Astrocyte (in vitro differentiated cells and primary cell): Measurements from ENCODE around the gene DUOX2. TPM values are rescaled to one million over a fixed set of nuclear protein-coding genes. Genes with fewer than 3 reads are reported as not detected.

Experiments used
- DNase-seq: peaks from one replicate; pipeline ENCODE4 v3.0.0-alpha.2; 2010; ENCODE audit warnings: low read depth
- FAIRE-seq: peaks from 2 replicates; lab custom pipeline; 2011; peaks lifted over from hg19 to GRCh38; lab: Jason Lieb, UNC
- H2AFZ ChIP-seq: 2 replicates; pipeline ENCODE4 v1.6.0; 2012; ENCODE audit warnings: low read depth, low read length, inconsistent platforms
- H3K27ac ChIP-seq: 2 replicates; pipeline ENCODE4 v1.5.1; 2011; ENCODE audit warnings: low read depth, low read length, inconsistent platforms
- H3K27me3 ChIP-seq: 2 replicates; pipeline ENCODE4 v1.6.0; 2011; ENCODE audit warnings: low read length, inconsistent platforms; ENCODE audit not compliant: insufficient read depth
- H3K36me3 ChIP-seq: 2 replicates; pipeline ENCODE4 v1.5.1; 2011; ENCODE audit warnings: low read length, inconsistent platforms; ENCODE audit not compliant: insufficient read depth
- H3K4me1 ChIP-seq: 2 replicates; pipeline ENCODE4 v1.5.1; 2011; ENCODE audit warnings: low read length, inconsistent platforms; ENCODE audit not compliant: insufficient read depth
- H3K4me2 ChIP-seq: 2 replicates; pipeline ENCODE4 v1.6.0; 2012; ENCODE audit warnings: low read length, inconsistent platforms
- H3K4me3 ChIP-seq: 2 replicates; pipeline ENCODE4 v1.5.1; 2011; ENCODE audit warnings: low read depth, mild to moderate bottlenecking, low read length, inconsistent platforms; ENCODE audit not compliant: insufficient read depth
- H3K79me2 ChIP-seq: 2 replicates; pipeline ENCODE4 v1.6.0; 2012; ENCODE audit warnings: mild to moderate bottlenecking, low read length, inconsistent platforms; ENCODE audit not compliant: insufficient read depth
- H3K9ac ChIP-seq: 2 replicates; pipeline ENCODE4 v1.6.0; 2012; ENCODE audit warnings: mild to moderate bottlenecking, low read length, inconsistent platforms
- H3K9me3 ChIP-seq: 2 replicates; pipeline ENCODE4 v1.5.1; 2012; ENCODE audit warnings: low read depth, mild to moderate bottlenecking, low read length, inconsistent platforms; ENCODE audit not compliant: insufficient read depth
- H4K20me1 ChIP-seq: 2 replicates; pipeline ENCODE4 v1.6.0; 2012; ENCODE audit warnings: low read length, inconsistent platforms; ENCODE audit not compliant: insufficient read depth
- H3K27ac Mint-ChIP-seq: one replicate; pipeline ENCODE4 v1.8.0; 2021; ENCODE audit warnings: mild to moderate bottlenecking, mixed read lengths; ENCODE audit not compliant: unreplicated experiment
- H3K27me3 Mint-ChIP-seq: one replicate; pipeline ENCODE4 v1.8.0; 2021; ENCODE audit warnings: low read depth, mixed read lengths; ENCODE audit not compliant: unreplicated experiment
- H3K36me3 Mint-ChIP-seq: one replicate; pipeline ENCODE4 v1.8.0; 2021; ENCODE audit warnings: low read depth, mixed read lengths; ENCODE audit not compliant: unreplicated experiment
- H3K4me1 Mint-ChIP-seq: one replicate; pipeline ENCODE4 v1.8.0; 2021; ENCODE audit warnings: low read depth, mixed read lengths; ENCODE audit not compliant: unreplicated experiment
- H3K4me3 Mint-ChIP-seq: one replicate; pipeline ENCODE4 v1.8.0; 2021; ENCODE audit warnings: mild to moderate bottlenecking, moderate library complexity, mixed read lengths; ENCODE audit not compliant: unreplicated experiment
- H3K9me3 Mint-ChIP-seq: one replicate; pipeline ENCODE4 v1.8.0; 2021; ENCODE audit warnings: mild to moderate bottlenecking, mixed read lengths; ENCODE audit not compliant: unreplicated experiment
- CTCF ChIP-seq: IDR thresholded peaks from 2 replicates; pipeline ENCODE4 v1.5.1; 2011; ENCODE audit warnings: low read depth, mild to moderate bottlenecking, inconsistent platforms, low read length, moderate library complexity; ENCODE audit not compliant: insufficient read depth
- EZH2 ChIP-seq: IDR thresholded peaks from 2 replicates; pipeline ENCODE4 v1.6.1; 2012; ENCODE audit warnings: mild to moderate bottlenecking, low read length, inconsistent platforms; ENCODE audit not compliant: insufficient read depth
- total RNA-seq: library from RNA; stranded (reverse); gene quantifications from 2 replicates; pipeline ENCODE4 v1.2.1, GENCODE V29; 2021

DUOX2 gene
- total RNA-seq, 1 donor from 2014 or later, result 0.14 TPM

DNA sequence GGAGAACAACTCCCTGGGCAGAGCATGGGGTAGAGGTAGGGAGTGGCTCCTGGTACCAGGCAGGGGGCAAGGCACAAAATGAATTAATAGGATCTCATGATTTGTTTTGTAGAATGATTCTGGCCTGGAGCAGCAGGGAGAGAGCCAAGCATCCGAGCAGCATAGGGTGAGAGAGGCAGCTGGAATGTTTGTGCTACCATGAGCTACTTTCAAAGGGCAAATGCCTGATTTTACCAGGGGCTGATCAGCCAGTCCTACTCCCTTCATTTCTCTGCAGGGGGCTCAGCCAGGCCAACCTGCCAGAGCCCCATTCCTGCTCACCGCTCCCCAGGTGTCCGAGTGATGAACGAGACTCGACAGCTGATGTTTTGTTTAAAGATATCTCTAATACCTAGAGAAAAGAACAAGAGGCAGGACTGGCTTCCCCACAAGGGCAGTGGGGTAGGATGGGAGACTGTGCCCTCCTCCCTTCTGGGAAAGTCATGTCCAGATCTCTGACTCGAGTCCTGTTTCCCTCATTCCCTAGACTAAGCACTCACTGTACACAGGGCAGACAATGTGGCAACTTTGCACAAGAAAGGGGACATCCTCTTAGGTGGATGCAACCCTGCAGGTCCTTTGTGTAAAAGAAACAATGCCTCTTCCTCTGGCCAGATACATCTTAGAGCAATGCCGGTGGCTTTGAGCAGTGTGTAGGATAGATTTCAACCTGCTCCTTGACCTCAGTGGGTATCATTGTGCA lies 12.9 kb downstream of the DUOX2 start:
- Histone ChIP-seq H2AFZ (no peak overlapping the region), H3K27me3 (peaks cover 9% of the 10 kb centered on the region), H3K9ac (no peak overlapping the region), H3K4me3 (no peak overlapping the region), H3K4me1 (no peaks in the 10 kb centered on the region), H3K27ac (no peak overlapping the region), H3K36me3 (no peaks in the 10 kb centered on the region), H3K79me2 (no peaks in the 10 kb centered on the region), H3K9me3 (no peaks in the 10 kb centered on the region), H3K4me2 (no peak overlapping the region), H4K20me1 (no peaks in the 10 kb centered on the region)
- Mint-ChIP-seq H3K27ac (no peak overlapping the region), H3K36me3 (no peaks in the 10 kb centered on the region), H3K27me3 (peaks cover 69% of the 10 kb centered on the region), H3K9me3 (peaks cover 3% of the 10 kb centered on the region), H3K4me3 (no peak overlapping the region), H3K4me1 (no peaks in the 10 kb centered on the region)
- FAIRE-seq, result no peak
- DNase-seq, result no peak
- no peak for TF ChIP-seq EZH2
- no peak for TF ChIP-seq CTCF

- DNase-seq, result no peak
- no peak overlapping the region for H3K4me2 ChIP-seq
- H3K27me3 ChIP-seq, result peaks cover 6% of the 10 kb centered on the region
- TF ChIP-seq CTCF (no peak), EZH2 (no peak)
- no peak overlapping the region for H3K4me3 Mint-ChIP-seq
- H3K27ac Mint-ChIP-seq, result no peak overlapping the region
- H3K27me3 Mint-ChIP-seq, result peaks cover 63% of the 10 kb centered on the region
- H3K36me3 ChIP-seq, result no peaks in the 10 kb centered on the region
- peaks cover 5% of the 10 kb centered on the region for H3K9me3 Mint-ChIP-seq
- H3K4me3 ChIP-seq, result no peak overlapping the region
- no peak overlapping the region for H3K27ac ChIP-seq
- no peaks in the 10 kb centered on the region for H3K79me2 ChIP-seq
- H2AFZ ChIP-seq, result no peak overlapping the region
- no peak for FAIRE-seq
- H3K4me1 ChIP-seq, result no peaks in the 10 kb centered on the region
- H3K36me3 Mint-ChIP-seq, result no peaks in the 10 kb centered on the region
- no peaks in the 10 kb centered on the region for H4K20me1 ChIP-seq
- H3K9me3 ChIP-seq, result no peaks in the 10 kb centered on the region
- no peak overlapping the region for H3K9ac ChIP-seq
- no peaks in the 10 kb centered on the region for H3K4me1 Mint-ChIP-seq
Measured at GRCh38 chr15:45099549-45100165, 14.3 kb downstream of the DUOX2 start.

DNA sequence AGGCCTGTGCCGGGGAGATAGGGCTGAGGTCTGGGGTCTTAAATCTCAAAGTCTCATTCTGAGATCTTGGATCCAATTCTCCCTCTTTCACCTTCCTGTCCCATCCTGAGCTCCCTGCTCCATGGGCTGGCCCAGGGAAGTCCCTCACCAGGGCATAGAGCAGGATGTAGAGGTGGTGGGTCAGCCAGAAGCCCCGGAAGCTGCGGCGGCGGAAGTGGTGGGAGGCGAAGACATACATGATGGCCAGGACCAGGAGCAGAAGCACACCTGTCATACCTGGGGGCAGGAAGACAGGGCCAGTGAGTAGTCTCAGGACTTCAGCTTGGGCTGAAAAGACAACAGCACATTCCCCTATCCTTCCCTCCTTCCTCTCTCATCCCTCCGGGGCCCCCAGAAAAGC lies 16.5 kb downstream of the DUOX2 start:
- H3K9me3 Mint-ChIP-seq, result peaks cover 5% of the 10 kb centered on the region
- no peaks in the 10 kb centered on the region for H3K4me1 ChIP-seq
- no peak overlapping the region for H3K27ac Mint-ChIP-seq
- peaks cover 9% of the 10 kb centered on the region for H3K27me3 ChIP-seq
- no peaks in the 10 kb centered on the region for H3K36me3 Mint-ChIP-seq
- H3K27ac ChIP-seq, result no peak overlapping the region
- H3K36me3 ChIP-seq, result no peaks in the 10 kb centered on the region
- no peak overlapping the region for H3K4me2 ChIP-seq
- TF ChIP-seq CTCF, result no peak
- no peak for TF ChIP-seq EZH2
- H3K9me3 ChIP-seq, result no peaks in the 10 kb centered on the region
- FAIRE-seq (no peak), DNase-seq (no peak)
- no peaks in the 10 kb centered on the region for H3K4me1 Mint-ChIP-seq
- H3K9ac ChIP-seq, result no peak overlapping the region
- H3K4me3 ChIP-seq, result no peak overlapping the region
- H3K27me3 Mint-ChIP-seq, result peaks cover 57% of the 10 kb centered on the region
- no peak overlapping the region for H3K4me3 Mint-ChIP-seq
- H4K20me1 ChIP-seq, result no peaks in the 10 kb centered on the region
- H2AFZ ChIP-seq, result no peak overlapping the region
- H3K79me2 ChIP-seq, result no peaks in the 10 kb centered on the region
